Prostate gland (tissue), 2 donors: ENCODE results near the gene EIF4E. TPM values are rescaled to one million over a fixed set of nuclear protein-coding genes. Genes with fewer than 3 reads are reported as not detected.
"Not testable (repeated sequence)": the region's sequence is repeated elsewhere in the genome, so short reads cannot be mapped to it uniquely, and the experiment has no call there.

Source experiments
- DNase-seq: peaks from one replicate; pipeline ENCODE4 v3.0.0-alpha.2; 2019; ENCODE audit warnings: low spot score
- H3K27ac ChIP-seq, 2 donors: fragments of 200-600 bp; sonication (generic); 2 replicates each; pipeline ENCODE4 v1.5.1; 2017 to 2019
- H3K27me3 ChIP-seq: fragments of 200-600 bp; sonication (generic); replicated peaks from 2 replicates; pipeline ENCODE4 v1.5.1; 2019; ENCODE audit not compliant: insufficient read depth
- H3K36me3 ChIP-seq, 2 donors: fragments of 200-600 bp; sonication (generic); 1 replicate in 1 of 2; 2 replicates in 1 of 2; pipeline versions ENCODE4 v1.5.1 to v1.8.1; 2017 to 2019
- H3K4me1 ChIP-seq: fragments of 200-600 bp; sonication (generic); replicated peaks from 2 replicates; pipeline ENCODE4 v1.5.1; 2019
- H3K4me3 ChIP-seq, 2 donors: fragments of 200-600 bp; sonication (generic); 2 replicates each; pipeline ENCODE4 v1.5.1; 2017 to 2019
- H3K9me3 ChIP-seq: fragments of 200-600 bp; sonication (generic); 2 replicates; pipeline ENCODE4 v1.5.1; 2017
- CTCF ChIP-seq, 4 experiments: fragments of 200-600 bp in 2 of 4; fragments of 450-650 bp in 2 of 4; sonication (generic) in 2 of 4; IDR thresholded peaks; 1 replicate in 3 of 4; 2 replicates in 1 of 4; pipeline ENCODE4 v1.5.1; 2016 to 2019; ENCODE audit warnings: antibody characterized with exemption in 4 of 4, mild to moderate bottlenecking in 2 of 4, moderate library complexity in 2 of 4
- POLR2A ChIP-seq: fragments of 450-650 bp; IDR thresholded peaks from one replicate; pipeline ENCODE4 v1.6.1; 2016; ENCODE audit warnings: antibody characterized with exemption, mild to moderate bottlenecking
- POLR2AphosphoS5 ChIP-seq: sonication (generic); formaldehyde crosslinking; IDR thresholded peaks from one replicate; pipeline ENCODE4 v1.6.1; 2017; ENCODE audit warnings: antibody characterized with exemption
- WGBS: methylation state at CpG from one replicate; pipeline ENCODE4 v1.1.5; 2018; 5-methylcytosine and 5-hydroxymethylcytosine counted together
- intact Hi-C: fragments of 100-400 bp; cut with DNase I; formaldehyde crosslinking; loops from one replicate; pipeline ENCODE4 v1.14.2; 2022
- total RNA-seq, 2 donors: library from RNA; depleted of rRNA; stranded (reverse); fragments of >200 nt; gene quantifications; one replicate each; pipeline ENCODE4 v1.1.0, GENCODE V29; 2016

EIF4E gene
- total RNA-seq, 2 donors from 2014 or later: 46.8 to 70.9 TPM

GRCh38 chr4:98903561-98903960 is 25.4 kb downstream of the EIF4E start:
- no peaks in the 10 kb centered on the region for H3K36me3 ChIP-seq
- intact Hi-C loops: no loop called here
- no peak overlapping the region for H3K27ac ChIP-seq
- H3K4me1 ChIP-seq: no peaks in the 10 kb centered on the region
- no peak for DNase-seq
- H3K27me3 ChIP-seq: no peaks in the 10 kb centered on the region
- 48% methylated on average over 2 of the region's 2 CpGs for WGBS
- no peaks in the 10 kb centered on the region for H3K9me3 ChIP-seq
- TF ChIP-seq CTCF (IDR thresholded peaks at IDR 0.05): no peak
- no peak for TF ChIP-seq POLR2AphosphoS5
- no peak for TF ChIP-seq POLR2A
- no peak overlapping the region for H3K4me3 ChIP-seq

DNA sequence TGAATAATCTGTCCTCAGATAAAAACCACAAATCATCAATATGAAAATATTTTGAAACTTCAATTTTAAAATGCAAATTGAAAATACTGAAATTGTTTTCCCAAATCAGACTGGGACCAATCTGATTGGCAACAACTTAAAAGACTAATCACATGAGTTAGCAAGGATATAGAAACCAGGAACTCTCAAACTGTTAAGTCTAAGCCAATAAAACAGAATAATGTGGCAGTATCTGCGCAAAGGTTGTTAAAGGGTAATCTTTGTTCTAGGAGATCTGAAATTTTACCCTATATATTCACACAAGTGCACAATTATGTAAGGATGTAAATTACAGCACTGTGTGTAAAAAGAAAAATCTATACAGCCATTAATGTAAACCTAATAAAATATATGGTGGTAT is 29.7 kb downstream of the EIF4E start:
- intact Hi-C loops: no loop called here
- TF ChIP-seq POLR2A (no peak), CTCF (IDR thresholded peaks at IDR 0.05) (no peak), POLR2AphosphoS5 (no peak)
- Histone ChIP-seq H3K36me3 (no peaks in the 10 kb centered on the region), H3K27me3 (no peaks in the 10 kb centered on the region), H3K9me3 (no peaks in the 10 kb centered on the region), H3K4me1 (no peaks in the 10 kb centered on the region), H3K4me3 (no peak overlapping the region), H3K27ac (no peak overlapping the region)
- no peak for DNase-seq
- WGBS: 71% methylated on average over 1 of the region's 1 CpG

DNA sequence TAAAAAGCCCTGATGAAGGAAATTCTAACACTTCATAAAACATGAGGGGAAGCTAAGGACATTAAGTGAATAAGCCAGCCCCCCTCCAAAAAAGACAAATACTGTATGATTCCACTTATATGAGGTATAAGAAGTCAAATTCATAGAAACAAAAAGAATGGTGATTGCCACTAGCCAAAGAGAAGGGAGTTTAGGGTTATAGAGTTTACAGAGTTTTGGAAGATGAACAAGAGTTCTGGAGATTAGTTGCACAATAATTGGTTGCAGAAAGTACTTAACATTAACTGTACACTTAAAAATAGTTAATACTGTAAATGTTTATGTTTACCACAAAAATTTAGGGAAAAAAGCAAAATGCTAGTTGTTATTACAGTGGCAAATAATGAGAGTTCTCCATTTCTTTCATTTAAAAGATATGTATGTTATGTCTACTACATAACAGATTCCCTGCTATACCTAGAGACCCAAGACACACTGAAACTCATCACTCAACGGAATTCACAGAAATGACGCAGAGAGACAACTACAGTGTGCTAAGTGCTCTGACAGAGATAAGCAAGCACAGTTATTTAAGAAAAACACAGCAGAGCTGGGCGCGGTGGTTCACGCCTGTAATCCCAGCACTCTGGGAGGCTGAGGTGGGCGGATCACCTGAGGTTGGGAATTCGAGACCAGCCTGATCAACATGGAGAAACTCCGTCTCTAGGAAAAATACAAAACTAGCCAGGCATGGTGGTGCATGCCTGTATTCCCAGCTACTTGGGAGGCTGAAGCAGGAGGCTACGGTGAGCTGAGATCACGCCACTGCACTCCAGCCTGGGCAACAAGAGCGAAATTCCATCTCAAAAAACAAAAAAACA is 37.2 kb downstream of the EIF4E start:
- Histone ChIP-seq H3K27me3 (no peaks in the 10 kb centered on the region), H3K36me3 (no peaks in the 10 kb centered on the region), H3K27ac (no peak overlapping the region), H3K4me1 (no peaks in the 10 kb centered on the region), H3K4me3 (no peak overlapping the region), H3K9me3 (no peaks in the 10 kb centered on the region)
- TF ChIP-seq POLR2A (no peak), POLR2AphosphoS5 (no peak), CTCF (IDR thresholded peaks at IDR 0.05) (no peak)
- DNase-seq: no peak
- intact Hi-C loops: no loop called here
- WGBS: 96% methylated on average over 11 of the region's 11 CpGs

DNA sequence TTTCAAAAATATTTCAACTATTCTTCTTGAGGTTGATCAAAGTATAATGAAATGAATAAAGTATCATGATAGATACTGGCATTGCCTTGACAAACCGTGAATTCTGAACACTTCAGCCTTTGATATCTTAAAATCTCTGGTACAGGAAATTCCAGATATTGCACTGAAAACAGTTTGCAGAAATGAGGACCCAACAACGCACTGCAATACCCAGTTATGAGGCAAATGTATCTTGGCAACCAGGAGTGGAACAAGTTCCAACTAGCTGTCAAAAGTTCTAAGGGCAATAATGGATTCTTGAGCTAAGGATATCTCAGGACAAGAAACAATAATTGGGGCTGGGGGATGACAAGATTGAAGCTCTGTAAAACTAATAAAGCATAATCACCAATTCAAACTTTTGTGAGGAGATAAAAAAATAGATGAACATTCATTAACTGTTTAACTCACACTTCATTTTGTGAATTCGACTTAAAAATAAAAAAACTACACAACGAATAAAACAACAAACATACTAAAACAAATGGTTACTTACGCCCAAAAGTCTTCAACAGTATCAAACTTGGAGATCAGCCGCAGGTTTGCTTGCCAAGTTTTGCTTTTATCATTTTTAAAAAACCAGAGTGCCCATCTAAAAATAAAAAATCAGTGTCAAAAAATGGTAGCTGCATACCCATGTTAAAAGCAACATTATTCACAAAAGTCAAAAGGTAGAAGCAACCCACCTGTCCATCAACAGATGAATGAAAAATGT is 38.1 kb downstream of the EIF4E start:
- Histone ChIP-seq H3K27me3 (no peaks in the 10 kb centered on the region), H3K36me3 (no peaks in the 10 kb centered on the region), H3K4me3 (no peak overlapping the region), H3K27ac (no peak overlapping the region), H3K4me1 (no peaks in the 10 kb centered on the region), H3K9me3 (no peaks in the 10 kb centered on the region)
- intact Hi-C loops: no loop called here
- 41% methylated on average over 6 of the region's 6 CpGs for WGBS
- no peak for DNase-seq
- TF ChIP-seq CTCF (IDR thresholded peaks at IDR 0.05) (no peak), POLR2AphosphoS5 (no peak), POLR2A (no peak)

DNA sequence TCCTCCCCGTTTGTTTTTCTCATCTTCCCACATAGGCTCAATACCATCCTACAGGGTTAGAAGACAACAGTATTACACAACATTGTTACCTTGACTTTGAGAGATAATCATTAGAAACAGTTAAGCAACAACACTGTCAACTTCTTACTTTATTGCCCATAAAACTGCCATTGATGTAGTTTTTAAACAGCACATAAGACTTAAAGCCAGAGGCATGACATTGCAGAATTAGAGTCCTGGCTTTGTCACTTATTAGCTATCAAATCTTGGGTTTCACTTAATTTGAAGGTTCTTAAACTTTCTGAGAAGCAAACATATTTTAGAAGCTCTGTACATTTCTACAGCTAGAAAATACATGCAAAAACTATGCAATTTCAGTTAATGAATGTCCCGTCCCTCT is 41.8 kb downstream of the EIF4E start:
- 84% methylated on average over 2 of the region's 2 CpGs for WGBS
- Histone ChIP-seq H3K4me3 (no peak overlapping the region), H3K9me3 (no peaks in the 10 kb centered on the region), H3K27me3 (no peaks in the 10 kb centered on the region), H3K36me3 (no peaks in the 10 kb centered on the region), H3K27ac (no peak overlapping the region), H3K4me1 (no peaks in the 10 kb centered on the region)
- intact Hi-C loops: no loop called here
- no peak for DNase-seq
- TF ChIP-seq CTCF (IDR thresholded peaks at IDR 0.05) (no peak), POLR2A (no peak), POLR2AphosphoS5 (no peak)

DNA sequence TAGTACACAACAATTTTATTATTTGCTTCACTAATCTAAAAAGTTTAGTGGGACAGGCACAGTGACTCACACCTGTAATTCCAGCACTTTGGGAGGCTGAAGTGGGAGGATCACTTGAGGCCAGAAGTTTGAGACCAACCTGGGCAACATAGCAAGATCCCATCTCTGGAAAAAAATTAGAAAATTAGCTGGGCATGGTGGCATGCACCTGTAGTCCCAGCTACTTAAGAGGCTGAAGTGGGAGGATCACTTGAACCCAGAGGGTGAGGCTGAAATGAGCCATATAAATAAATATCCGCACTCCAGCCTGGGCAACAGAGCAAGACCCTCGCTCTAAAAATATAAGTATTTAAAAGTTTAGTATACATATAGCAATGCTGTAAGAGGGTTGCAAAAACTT is 42.6 kb downstream of the EIF4E start:
- H3K27ac ChIP-seq, H3K27me3 ChIP-seq, intact Hi-C loops, H3K4me1 ChIP-seq, H3K9me3 ChIP-seq, DNase-seq, H3K4me3 ChIP-seq, H3K36me3 ChIP-seq: not testable (repeated sequence)
- WGBS: 98% methylated on average over 2 of the region's 2 CpGs

DNA sequence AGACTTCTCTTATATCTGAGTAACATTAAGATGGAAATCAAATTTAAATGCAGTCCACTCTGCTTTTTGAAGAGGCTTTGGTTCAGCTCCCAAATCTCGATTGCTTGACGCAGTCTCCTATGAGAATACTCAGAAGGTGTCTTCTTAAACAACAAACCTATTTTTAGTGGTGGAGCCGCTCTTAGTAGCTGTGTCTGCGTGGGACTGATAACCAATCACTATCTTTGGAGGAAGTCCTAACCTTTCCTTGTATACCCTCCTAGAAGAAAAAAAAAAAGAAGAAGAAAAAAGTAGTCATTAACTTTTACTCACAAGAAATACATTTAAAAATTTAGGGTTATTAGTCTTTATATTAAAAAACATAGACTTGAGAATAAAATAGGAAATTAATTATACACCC is 48.0 kb downstream of the EIF4E start:
- H3K27ac ChIP-seq, H3K4me3 ChIP-seq, H3K27me3 ChIP-seq, H3K9me3 ChIP-seq, H3K36me3 ChIP-seq, intact Hi-C loops, DNase-seq, H3K4me1 ChIP-seq: not testable (repeated sequence)
- 93% methylated on average over 4 of the region's 4 CpGs for WGBS
